Fibroblast of lung (primary cell): Measurements from ENCODE around the gene FNBP1L.

ENCODE experiments used
- EZH2 ChIP-seq: IDR thresholded peaks from 2 replicates; pipeline ENCODE4 v1.5.1; 2012; ENCODE audit warnings: low read length, control low read depth, mild to moderate bottlenecking; ENCODE audit errors: missing control alignments
- TF ChIP-seq, protein P1 (sequence below), 2 donors: IDR thresholded peaks in 1 of 2; conservative IDR thresholded peaks in 1 of 2; 1 replicate in 1 of 2; 2 replicates in 1 of 2; pipeline ENCODE4 v1.5.1; 2011 to 2012; ENCODE audit warnings: low read length in 2 of 2, control low read depth in 1 of 2, inconsistent platforms in 1 of 2, low read depth in 1 of 2, mild to moderate bottlenecking in 1 of 2

DNA sequence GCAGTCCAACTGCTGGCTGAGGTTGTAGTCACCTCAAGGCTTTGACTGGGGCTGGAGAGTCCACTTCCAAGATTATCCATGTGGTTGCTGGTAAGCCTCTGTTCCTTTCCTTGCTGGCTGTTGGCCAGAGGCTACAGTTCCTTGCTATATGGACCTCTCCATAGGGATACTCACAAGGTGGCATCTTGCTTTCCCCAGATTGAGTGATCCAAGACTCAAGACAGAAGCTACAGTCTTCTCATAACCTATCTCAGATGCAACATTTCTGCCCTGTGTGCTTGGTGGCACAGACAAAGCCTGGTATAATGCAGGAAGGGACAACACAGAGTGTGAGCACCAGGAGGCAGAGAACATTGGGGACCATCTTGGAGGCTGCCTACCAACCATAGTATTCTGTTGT lies 111.8 kb downstream of the FNBP1L start:
- TF ChIP-seq, protein P1, sequence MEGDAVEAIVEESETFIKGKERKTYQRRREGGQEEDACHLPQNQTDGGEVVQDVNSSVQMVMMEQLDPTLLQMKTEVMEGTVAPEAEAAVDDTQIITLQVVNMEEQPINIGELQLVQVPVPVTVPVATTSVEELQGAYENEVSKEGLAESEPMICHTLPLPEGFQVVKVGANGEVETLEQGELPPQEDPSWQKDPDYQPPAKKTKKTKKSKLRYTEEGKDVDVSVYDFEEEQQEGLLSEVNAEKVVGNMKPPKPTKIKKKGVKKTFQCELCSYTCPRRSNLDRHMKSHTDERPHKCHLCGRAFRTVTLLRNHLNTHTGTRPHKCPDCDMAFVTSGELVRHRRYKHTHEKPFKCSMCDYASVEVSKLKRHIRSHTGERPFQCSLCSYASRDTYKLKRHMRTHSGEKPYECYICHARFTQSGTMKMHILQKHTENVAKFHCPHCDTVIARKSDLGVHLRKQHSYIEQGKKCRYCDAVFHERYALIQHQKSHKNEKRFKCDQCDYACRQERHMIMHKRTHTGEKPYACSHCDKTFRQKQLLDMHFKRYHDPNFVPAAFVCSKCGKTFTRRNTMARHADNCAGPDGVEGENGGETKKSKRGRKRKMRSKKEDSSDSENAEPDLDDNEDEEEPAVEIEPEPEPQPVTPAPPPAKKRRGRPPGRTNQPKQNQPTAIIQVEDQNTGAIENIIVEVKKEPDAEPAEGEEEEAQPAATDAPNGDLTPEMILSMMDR (conservative IDR thresholded peaks at IDR 0.05 in 1 of 2, IDR thresholded peaks at IDR 0.05 in 1 of 2; ENCODE audit: low read depth in 1 of 2, low read length in 2 of 2), result no peak
- no peak for TF ChIP-seq EZH2
